ENCODE data around the gene GGT5.
"Not testable (repeated sequence)": the region's sequence is repeated elsewhere in the genome, so short reads cannot be mapped to it uniquely, and the experiment has no call there.

The GGT5 gene

GRCh38 chr22:24214467-24215285, 30.2 kb downstream of the GGT5 start:
- TF ChIP-seq CTCF (IDR thresholded peaks at IDR 0.05; ENCODE audit: low read depth, low read length, missing control alignments): no peak
- DNase-seq (ENCODE audit: low read depth): no peak
- H3K4me3 ChIP-seq (ENCODE audit: low read depth, low read length): no peak overlapping the region

- DNase-seq (ENCODE audit: low read depth): not testable (repeated sequence)
Observed at GRCh38 chr22:24213111-24213510, 31.8 kb downstream of the GGT5 start.

GRCh38 chr22:24211716-24212115, 33.2 kb downstream of the GGT5 start:
- not testable (repeated sequence) for DNase-seq (ENCODE audit: low read depth); H3K4me3 ChIP-seq (ENCODE audit: low read depth, low read length)

More at GRCh38 chr22:24213111-24213510, 31.8 kb downstream of the GGT5 start:
- not testable (repeated sequence) for H3K4me3 ChIP-seq (ENCODE audit: low read depth, low read length)

- H3K4me3 ChIP-seq (ENCODE audit: low read depth, low read length); DNase-seq (ENCODE audit: low read depth): not testable (repeated sequence)
Observed at GRCh38 chr22:24210409-24210808, 34.5 kb downstream of the GGT5 start.

GRCh38 chr22:24209687-24210086, 35.2 kb downstream of the GGT5 start:
- no peak overlapping the region for H3K4me3 ChIP-seq (ENCODE audit: low read depth, low read length)
- TF ChIP-seq CTCF (IDR thresholded peaks at IDR 0.05; ENCODE audit: low read depth, low read length, missing control alignments): no peak
- no peak for DNase-seq (ENCODE audit: low read depth)

- no peak for TF ChIP-seq CTCF (IDR thresholded peaks at IDR 0.05; ENCODE audit: low read depth, low read length, missing control alignments)
- H3K4me3 ChIP-seq (ENCODE audit: low read depth, low read length): no peak overlapping the region
- no peak for DNase-seq (ENCODE audit: low read depth)
Observed at GRCh38 chr22:24209016-24209415, 35.9 kb downstream of the GGT5 start.

- H3K4me3 ChIP-seq (ENCODE audit: low read depth, low read length): no peak overlapping the region
- TF ChIP-seq CTCF (IDR thresholded peaks at IDR 0.05; ENCODE audit: low read depth, low read length, missing control alignments): no peak
- DNase-seq (ENCODE audit: low read depth): no peak
Observed at GRCh38 chr22:24208012-24208749, 36.7 kb downstream of the GGT5 start.

GRCh38 chr22:24207264-24208011, 37.4 kb downstream of the GGT5 start:
- TF ChIP-seq CTCF (IDR thresholded peaks at IDR 0.05; ENCODE audit: low read depth, low read length, missing control alignments): no peak
- H3K4me3 ChIP-seq (ENCODE audit: low read depth, low read length): no peak overlapping the region
- DNase-seq (ENCODE audit: low read depth): no peak

- H3K4me3 ChIP-seq (ENCODE audit: low read depth, low read length); DNase-seq (ENCODE audit: low read depth): not testable (repeated sequence)
Observed at GRCh38 chr22:24206460-24207263, 38.2 kb downstream of the GGT5 start.

Data from GM12864 (cell line).